OCI-LY7 (cell line): ENCODE measurements around the gene CNTN5. TPM values are rescaled to one million over a fixed set of nuclear protein-coding genes. Genes with fewer than 3 reads are reported as not detected.

ENCODE experiments used
- BruUV-seq: library from RNA; stranded (reverse); fragments of 400-500 nt; replicated peaks from 2 replicates; lab custom pipeline; 2021; lab: Mats Ljungman, UMichigan
- CTCF ChIA-PET: fragments of 300-600 bp; sonication (Branson Sonifier 250); formaldehyde crosslinking; loops from one replicate; lab custom pipeline; 2022; ENCODE audit warnings: antibody characterized with exemption; ENCODE audit not compliant: unreplicated experiment; lab: Charles Lee
- POLR2A ChIA-PET: fragments of 300-600 bp; sonication (Branson Sonifier 250); formaldehyde crosslinking; loops from one replicate; lab custom pipeline; 2022; ENCODE audit warnings: antibody characterized with exemption; lab: Charles Lee
- DNase-seq: peaks from one replicate; pipeline ENCODE4 v3.0.0-alpha.2; 2015; ENCODE audit warnings: low spot score
- H2AFZ ChIP-seq: fragments of 200-600 bp; sonication (generic), shearing (Covaris generic); 2 replicates; pipeline ENCODE4 v1.6.1; 2014; ENCODE audit warnings: mild to moderate bottlenecking, antibody characterized with exemption, low read length, moderate library complexity
- H3K27ac ChIP-seq: fragments of 200-600 bp; sonication (generic); 2 replicates; pipeline ENCODE4 v1.5.1; 2014; ENCODE audit warnings: mixed run types, low read depth, mild to moderate bottlenecking, moderate library complexity, low read length, inconsistent platforms; ENCODE audit not compliant: poor library complexity, severe bottlenecking
- H3K36me3 ChIP-seq: fragments of 200-600 bp; sonication (generic); 2 replicates; pipeline ENCODE4 v1.6.1; 2014; ENCODE audit warnings: mild to moderate bottlenecking, antibody characterized with exemption, low read length, moderate library complexity, mixed read lengths; ENCODE audit not compliant: insufficient read depth
- H3K4me1 ChIP-seq: fragments of 200-600 bp; sonication (generic); 2 replicates; pipeline ENCODE4 v1.5.1; 2014; ENCODE audit warnings: mild to moderate bottlenecking, low read length; ENCODE audit not compliant: insufficient read depth, poor library complexity, severe bottlenecking
- H3K4me2 ChIP-seq: fragments of 200-600 bp; sonication (generic); 2 replicates; pipeline ENCODE4 v1.6.1; 2014; ENCODE audit warnings: mild to moderate bottlenecking, low read length
- H3K4me3 ChIP-seq: fragments of 200-600 bp; sonication (generic); 2 replicates; pipeline ENCODE4 v1.5.1; 2014; ENCODE audit warnings: mild to moderate bottlenecking, low read depth, low read length; ENCODE audit not compliant: poor library complexity, severe bottlenecking
- H3K79me2 ChIP-seq: fragments of 200-600 bp; sonication (generic); 2 replicates; pipeline ENCODE4 v1.6.1; 2016; ENCODE audit warnings: low read depth, mild to moderate bottlenecking, low read length, moderate library complexity, mixed read lengths; ENCODE audit not compliant: insufficient read depth
- H3K9me2 ChIP-seq: fragments of 200-600 bp; sonication (generic); 2 replicates; pipeline ENCODE4 v1.6.1; 2016; ENCODE audit warnings: mild to moderate bottlenecking, low read length, mixed read lengths; ENCODE audit not compliant: insufficient read depth
- H3K9me3 ChIP-seq: fragments of 200-600 bp; sonication (generic); 2 replicates; pipeline ENCODE4 v1.6.1; 2014; ENCODE audit warnings: mild to moderate bottlenecking, mixed run types, low read length, mixed read lengths
- H4K20me1 ChIP-seq: fragments of 200-600 bp; sonication (generic); 2 replicates; pipeline ENCODE4 v1.6.1; 2014; ENCODE audit warnings: mild to moderate bottlenecking, antibody characterized with exemption, low read length, moderate library complexity, mixed read lengths; ENCODE audit not compliant: insufficient read depth
- CTCF ChIP-seq: fragments of 200-600 bp; sonication (generic); conservative IDR thresholded peaks from 2 replicates; pipeline ENCODE4 v1.5.1; 2014; ENCODE audit warnings: mild to moderate bottlenecking, antibody characterized with exemption, low read length, moderate library complexity, mixed read lengths
- EZH2phosphoT487 ChIP-seq: fragments of 200-600 bp; sonication (generic); IDR thresholded peaks from 2 replicates; pipeline ENCODE4 v1.6.1; 2018; ENCODE audit warnings: low read depth, borderline replicate concordance, mild to moderate bottlenecking, mixed run types, antibody characterized with exemption, low read length, moderate library complexity, mixed read lengths
- intact Hi-C: fragments of 100-400 bp; cut with micrococcal nuclease; formaldehyde crosslinking; loops from one replicate; pipeline ENCODE4 v1.10.0; 2022; ENCODE audit not compliant: unreplicated experiment
- total RNA-seq, 2 experiments: library from RNA; depleted of rRNA in 1 of 2; stranded (reverse); fragments of >200 nt in 1 of 2; shearing (Covaris generic) in 1 of 2; gene quantifications; 2 replicates each; pipeline ENCODE4 v1.2.3, GENCODE V29; 2014 to 2022

Gene CNTN5
- total RNA-seq, 2 experiments from 2014 or later, result not detected

- no peaks in the 10 kb centered on the region for H3K9me2 ChIP-seq
- no TSS peak for BruUV-seq
- no peak overlapping the region for H3K4me2 ChIP-seq
- TF ChIP-seq CTCF, result no peak
- TF ChIP-seq EZH2phosphoT487, result no peak
- H3K36me3 ChIP-seq, result no peaks in the 10 kb centered on the region
- H4K20me1 ChIP-seq, result no peaks in the 10 kb centered on the region
- POLR2A ChIA-PET, result interaction anchor here (0.5 kb wide), 1 partner anchor 1079 kb away, joined by 3 read pairs; no protein-coding TSS in a partner anchor
- H3K9me3 ChIP-seq, result no peaks in the 10 kb centered on the region
- intact Hi-C loops, result no loop called here
- H3K4me1 ChIP-seq, result no peaks in the 10 kb centered on the region
- CTCF ChIA-PET, result no interaction called here
- DNase-seq, result no peak
- H3K27ac ChIP-seq, result no peak overlapping the region
- H2AFZ ChIP-seq, result no peak overlapping the region
- H3K79me2 ChIP-seq, result no peaks in the 10 kb centered on the region
- H3K4me3 ChIP-seq, result no peak overlapping the region
Measured at GRCh38 chr11:99271527-99271926, 250.8 kb downstream of the CNTN5 start.

DNA sequence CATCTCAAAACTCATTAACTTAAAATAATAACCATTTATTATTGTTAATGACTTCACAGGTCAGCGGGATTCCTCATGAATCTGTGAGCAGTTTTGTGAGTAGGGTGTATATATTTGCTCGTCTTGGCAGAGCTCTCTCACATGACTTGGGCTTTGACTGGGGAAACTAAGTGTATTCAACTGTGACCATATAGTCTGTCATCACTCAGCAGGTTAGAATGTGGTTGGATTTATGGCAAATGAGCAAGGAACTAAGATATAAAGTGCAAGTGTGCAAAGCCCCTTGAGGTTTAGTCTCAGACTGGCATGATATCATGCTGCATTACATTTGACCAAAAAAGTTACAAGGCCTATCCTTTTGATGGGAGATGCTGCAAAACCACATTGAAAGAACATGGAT, 254.8 kb downstream of the CNTN5 start:
- CTCF ChIA-PET, result no interaction called here
- intact Hi-C loops, result no loop called here
- BruUV-seq, result no TSS peak

GRCh38 chr11:99277281-99277680, 256.5 kb downstream of the CNTN5 start:
- Histone ChIP-seq H4K20me1 (no peaks in the 10 kb centered on the region), H3K79me2 (no peaks in the 10 kb centered on the region), H3K9me2 (no peaks in the 10 kb centered on the region), H3K36me3 (no peaks in the 10 kb centered on the region), H3K4me2 (no peak overlapping the region), H3K9me3 (no peaks in the 10 kb centered on the region), H2AFZ (no peak overlapping the region), H3K4me3 (no peak overlapping the region), H3K27ac (no peak overlapping the region), H3K4me1 (no peaks in the 10 kb centered on the region)
- ChIA-PET POLR2A (no interaction called here), CTCF (no interaction called here)
- TF ChIP-seq EZH2phosphoT487 (no peak), CTCF (no peak)
- intact Hi-C loops, result no loop called here
- no TSS peak for BruUV-seq
- no peak for DNase-seq

More for the DNA sequence above, 254.8 kb downstream of the CNTN5 start:
- TF ChIP-seq CTCF, result no peak
- no peak for TF ChIP-seq EZH2phosphoT487
- Histone ChIP-seq H3K79me2 (no peaks in the 10 kb centered on the region), H3K9me2 (no peaks in the 10 kb centered on the region), H2AFZ (no peak overlapping the region), H3K9me3 (no peaks in the 10 kb centered on the region), H3K4me3 (no peak overlapping the region), H3K27ac (no peak overlapping the region), H3K4me1 (no peaks in the 10 kb centered on the region), H4K20me1 (no peaks in the 10 kb centered on the region), H3K4me2 (no peak overlapping the region), H3K36me3 (no peaks in the 10 kb centered on the region)
- no peak for DNase-seq
- POLR2A ChIA-PET, result no interaction called here
